AG04450 (cell line): ENCODE data around the gene STAB2. TPM values are rescaled to one million over a fixed set of nuclear protein-coding genes. Genes with fewer than 3 reads are reported as not detected.

Source experiments
- CTCF ChIA-PET: fragments of 300-600, 350-600 bp; formaldehyde crosslinking; extraction: SDS; loops from one replicate; lab custom pipeline; 2022; ENCODE audit warnings: antibody characterized with exemption, inconsistent platforms; lab: Charles Lee
- POLR2A ChIA-PET: fragments of 350-600 bp; formaldehyde crosslinking; extraction: SDS; loops from one replicate; lab custom pipeline; 2021; ENCODE audit warnings: antibody characterized with exemption, inconsistent platforms; lab: Yijun Ruan, JAX
- DNase-seq: peaks from one replicate; pipeline ENCODE4 v3.0.0-alpha.2; 2011; ENCODE audit warnings: low read depth, low spot score
- H3K27ac ChIP-seq: one replicate; pipeline ENCODE4 v1.5.1; 2012; ENCODE audit warnings: low read depth, low read length, control low read depth
- H3K27me3 ChIP-seq: one replicate; pipeline ENCODE4 v1.6.0; 2012; ENCODE audit warnings: low read length; ENCODE audit not compliant: control insufficient read depth, insufficient read depth
- H3K4me3 ChIP-seq: 2 replicates; pipeline ENCODE4 v1.5.1; 2011; ENCODE audit warnings: mild to moderate bottlenecking, low read depth, low read length, control low read depth
- H3K9me3 ChIP-seq: 2 replicates; pipeline ENCODE4 v1.5.1; 2012; ENCODE audit warnings: low read length; ENCODE audit not compliant: control insufficient read depth, insufficient read depth
- CTCF ChIP-seq: IDR thresholded peaks from 2 replicates; pipeline ENCODE4 v1.5.1; 2011; ENCODE audit warnings: low read depth, low read length, control low read depth, inconsistent platforms
- polyA plus RNA-seq: library from polyadenylated mRNA; depleted of rRNA; stranded (reverse); fragments of >200 nt; gene quantifications from 2 replicates; pipeline ENCODE4 v1.2.3, GENCODE V29; 2011

The STAB2 gene
- polyA plus RNA-seq, 1 experiment = not detected

- ChIA-PET POLR2A (no interaction called here), CTCF (no interaction called here)
- no peak for TF ChIP-seq CTCF
- Histone ChIP-seq H3K9me3 (no peaks in the 10 kb centered on the region), H3K27me3 (no peaks in the 10 kb centered on the region), H3K27ac (no peak overlapping the region), H3K4me3 (no peak overlapping the region)
- no peak for DNase-seq
These were observed 171.4 kb downstream of the STAB2 start for GRCh38 chr12:103758310-103759089.

GRCh38 chr12:103762473-103762872 is 175.4 kb downstream of the STAB2 start:
- POLR2A ChIA-PET = no interaction called here
- CTCF ChIA-PET = interaction anchor here (1.0 kb wide), 1 partner anchor 9 kb away, joined by 3 read pairs; no protein-coding TSS in a partner anchor
- Histone ChIP-seq H3K27ac (no peak overlapping the region), H3K27me3 (no peaks in the 10 kb centered on the region), H3K9me3 (no peaks in the 10 kb centered on the region), H3K4me3 (no peak overlapping the region)
- no peak for TF ChIP-seq CTCF
- no peak for DNase-seq

- H3K4me3 ChIP-seq = no peak overlapping the region
- H3K27me3 ChIP-seq = no peaks in the 10 kb centered on the region
- H3K9me3 ChIP-seq = no peaks in the 10 kb centered on the region
- ChIA-PET POLR2A (interaction anchor here (0.6 kb wide), 1 partner anchor 114 kb away, joined by 6 read pairs; no protein-coding TSS in a partner anchor), CTCF (no interaction called here)
- no peak overlapping the region for H3K27ac ChIP-seq
- no peak for DNase-seq
- TF ChIP-seq CTCF = no peak
These were observed 178.2 kb downstream of the STAB2 start for GRCh38 chr12:103765322-103765721.

- H3K9me3 ChIP-seq = no peaks in the 10 kb centered on the region
- no peak for TF ChIP-seq CTCF
- H3K4me3 ChIP-seq = no peak overlapping the region
- no peak for DNase-seq
- H3K27ac ChIP-seq = no peak overlapping the region
- ChIA-PET CTCF (no interaction called here), POLR2A (no interaction called here)
- no peaks in the 10 kb centered on the region for H3K27me3 ChIP-seq
These were observed 179.0 kb downstream of the STAB2 start for GRCh38 chr12:103766028-103766427.

GRCh38 chr12:103768467-103769123 is 181.5 kb downstream of the STAB2 start:
- TF ChIP-seq CTCF = no peak
- Histone ChIP-seq H3K27me3 (no peaks in the 10 kb centered on the region), H3K9me3 (no peaks in the 10 kb centered on the region), H3K27ac (no peak overlapping the region), H3K4me3 (no peak overlapping the region)
- ChIA-PET POLR2A (no interaction called here), CTCF (interaction anchor here (9.4 kb wide), 1 partner anchor 100 kb away, joined by 242 read pairs; no protein-coding TSS in a partner anchor)
- no peak for DNase-seq
